Muscle layer of duodenum (tissue), 2 donors: Measurements from ENCODE around the gene RBM34.

ENCODE experiments used
- H3K27ac ChIP-seq: one replicate; pipeline ENCODE4 v1.7.0; 2013; ENCODE audit warnings: mild to moderate bottlenecking, low read length
- H3K27me3 ChIP-seq: one replicate; pipeline ENCODE4 v1.7.0; 2013; ENCODE audit warnings: low read depth, mild to moderate bottlenecking, control low read depth, low read length
- H3K36me3 ChIP-seq, 2 donors: one replicate each; pipeline ENCODE4 v1.7.0; 2013; ENCODE audit warnings: low read length in 2 of 2, control low read depth in 1 of 2, mild to moderate bottlenecking in 1 of 2; ENCODE audit not compliant: insufficient read depth in 2 of 2, control insufficient read depth in 1 of 2
- H3K4me1 ChIP-seq, 2 donors: one replicate each; pipeline ENCODE4 v1.7.0; 2013; ENCODE audit warnings: low read length in 2 of 2, mild to moderate bottlenecking in 2 of 2, control low read depth in 1 of 2, moderate library complexity in 1 of 2; ENCODE audit not compliant: insufficient read depth in 2 of 2, control insufficient read depth in 1 of 2
- H3K4me3 ChIP-seq, 2 donors: one replicate each; pipeline ENCODE4 v1.7.0; 2013; ENCODE audit warnings: low read length in 2 of 2, low read depth in 1 of 2, mild to moderate bottlenecking in 1 of 2
- H3K9me3 ChIP-seq, 2 donors: one replicate each; pipeline ENCODE4 v1.7.0; 2013; ENCODE audit warnings: low read length in 2 of 2, control low read depth in 1 of 2, mild to moderate bottlenecking in 1 of 2; ENCODE audit not compliant: control insufficient read depth in 1 of 2
- donor health status: healthy.

RBM34 gene

DNA sequence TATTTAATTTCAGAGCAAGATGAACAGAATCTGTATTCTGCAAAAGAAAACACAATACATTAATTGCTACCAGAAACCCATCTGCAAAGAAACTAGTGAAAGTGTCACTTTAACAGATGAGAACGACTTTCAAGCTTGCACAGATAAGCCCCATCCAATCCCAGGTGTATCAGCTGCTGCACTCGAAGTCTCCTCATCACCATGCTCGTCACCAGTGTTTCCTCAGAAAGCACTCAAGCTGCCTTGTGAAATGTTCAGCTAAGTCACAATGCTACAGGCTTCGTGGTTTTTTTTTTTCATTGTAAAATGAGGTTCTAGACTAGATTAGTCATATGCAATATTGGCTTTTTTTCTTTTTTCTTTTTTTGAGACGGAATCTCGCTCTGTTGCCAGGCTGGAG is 29.1 kb downstream of the RBM34 start:
- H3K27me3 ChIP-seq, result no peaks in the 10 kb centered on the region
- no peak overlapping the region for H3K27ac ChIP-seq
- peaks cover 0 to 6% of the 10 kb centered on the region in 2 donors for H3K4me1 ChIP-seq
- H3K36me3 ChIP-seq, result peaks cover 32 to 37% of the 10 kb centered on the region in 2 donors
- H3K4me3 ChIP-seq, result no peak overlapping the region
- H3K9me3 ChIP-seq, result no peaks in the 10 kb centered on the region

DNA sequence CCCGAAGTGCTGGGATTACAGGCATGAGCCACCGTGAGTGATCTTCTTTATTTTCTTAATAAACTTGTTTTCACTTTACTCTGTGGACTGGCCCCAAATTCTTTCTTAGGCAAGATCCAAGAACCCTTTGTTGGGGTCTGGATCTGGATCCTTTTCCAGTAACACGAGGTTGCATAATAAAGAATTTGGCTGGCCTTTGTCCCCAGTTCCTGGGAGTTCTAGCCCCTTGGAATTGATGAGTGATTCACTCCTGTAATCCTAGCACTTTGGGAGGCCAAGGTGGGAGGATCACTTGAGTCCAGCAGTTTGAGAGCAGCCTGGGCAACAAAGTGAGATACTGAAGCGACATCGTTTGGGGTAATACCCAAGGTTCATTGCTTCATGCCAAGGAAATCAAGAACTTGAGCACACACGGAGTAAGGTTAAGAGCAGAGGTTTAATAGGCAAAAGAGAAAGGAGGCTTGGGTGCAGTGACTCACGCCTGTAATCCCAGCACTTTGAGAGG is 30.2 kb downstream of the RBM34 start:
- Histone ChIP-seq H3K9me3 (no peaks in the 10 kb centered on the region), H3K27me3 (no peaks in the 10 kb centered on the region), H3K36me3 (peaks cover 20 to 28% of the 10 kb centered on the region in 2 donors), H3K4me3 (no peak overlapping the region), H3K27ac (no peak overlapping the region), H3K4me1 (peaks cover 0 to 16% of the 10 kb centered on the region in 2 donors)

DNA sequence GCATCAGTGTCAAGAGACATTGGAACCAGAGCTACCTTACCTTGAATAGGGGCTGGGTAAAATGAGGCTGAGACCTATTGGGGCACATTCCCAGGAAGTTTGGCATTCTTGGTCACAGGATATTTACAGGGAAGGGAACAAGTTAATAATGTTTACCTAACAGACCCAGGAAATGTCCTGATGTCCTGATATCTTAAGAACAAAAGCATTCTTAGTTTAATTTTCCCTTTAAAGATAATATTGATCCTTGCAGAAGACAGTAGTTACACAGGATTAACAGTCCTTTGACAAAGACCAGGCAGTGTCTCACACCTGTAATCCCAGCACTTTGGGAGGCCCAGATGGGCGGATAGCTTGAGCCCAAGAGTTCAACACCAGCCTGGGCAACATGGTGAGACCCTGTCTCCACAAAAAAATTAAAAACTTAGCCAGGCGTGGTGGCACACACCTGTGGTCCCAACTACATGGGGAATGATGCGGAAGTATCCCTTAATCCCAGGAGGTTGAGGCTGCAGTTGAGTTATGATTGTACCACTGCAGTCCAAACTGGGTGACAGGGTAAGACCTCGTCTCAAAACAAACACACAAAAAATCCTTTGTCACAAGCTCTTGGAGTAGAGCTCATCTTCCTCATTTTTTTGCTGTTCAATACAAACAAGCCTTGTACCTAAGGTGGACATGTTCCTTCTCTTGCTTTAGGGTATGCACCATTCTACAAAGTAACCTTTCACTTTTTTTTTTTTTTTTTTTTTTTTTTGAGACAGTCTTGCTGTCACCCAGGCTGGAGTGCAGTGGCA is 31.1 kb downstream of the RBM34 start:
- no peak overlapping the region for H3K4me3 ChIP-seq
- peaks cover 0 to 19% of the 10 kb centered on the region in 2 donors for H3K4me1 ChIP-seq
- H3K27ac ChIP-seq, result no peak overlapping the region
- H3K27me3 ChIP-seq, result no peaks in the 10 kb centered on the region
- H3K36me3 ChIP-seq, result peaks cover 16 to 22% of the 10 kb centered on the region in 2 donors
- H3K9me3 ChIP-seq, result no peaks in the 10 kb centered on the region

DNA sequence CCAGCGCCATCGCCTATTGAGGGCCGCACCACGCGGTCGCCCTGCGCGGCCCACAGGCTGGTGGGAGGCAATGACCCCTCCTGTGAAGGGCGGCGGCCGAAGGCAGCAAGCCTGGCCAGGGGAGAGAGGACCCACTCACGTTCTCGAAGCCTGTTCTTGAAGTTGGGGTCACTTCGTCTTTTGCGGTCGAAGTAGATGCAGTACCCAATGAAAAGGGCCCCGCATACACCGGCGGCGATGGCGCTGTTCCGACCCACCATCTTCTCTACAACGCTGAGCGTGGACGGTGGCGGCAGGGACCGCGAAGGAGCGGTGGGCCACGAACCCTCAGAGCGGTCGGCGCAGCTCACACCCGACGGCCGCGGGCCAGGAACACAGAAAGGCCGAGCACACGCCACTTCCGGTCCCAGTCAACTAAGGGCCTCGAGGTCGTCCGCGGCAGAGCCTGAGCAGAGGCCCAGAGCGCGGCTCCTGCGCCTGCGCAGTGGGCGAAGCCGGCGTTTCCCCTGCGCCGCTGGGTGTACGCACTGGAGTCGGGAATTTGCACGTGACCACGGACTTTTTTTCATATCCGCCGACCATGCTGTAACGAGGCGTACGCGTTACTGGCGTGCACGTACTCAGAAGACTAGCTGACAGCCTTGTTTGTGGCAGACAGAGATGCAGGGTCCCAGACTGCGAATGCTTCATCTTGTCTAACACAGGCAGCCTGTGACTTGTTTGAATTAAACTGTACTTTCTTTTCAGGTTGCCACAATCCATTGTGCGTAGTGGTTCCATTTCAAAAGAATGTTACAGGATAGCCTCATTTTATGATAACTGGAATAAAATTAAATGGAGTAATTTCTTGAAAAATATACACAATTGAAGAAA is 32.4 kb downstream of the RBM34 start, which contains the start of gene TOMM20:
TSS of gene TOMM20 (minus strand) at position 382 of the 873 bp plus-strand sequence. CDS start at position 260, 122 bp downstream.
- peak within 1 kb of the TSS; percentile 84 to 99 for H3K4me3 ChIP-seq
- H3K4me1 ChIP-seq, result peaks cover 0 to 25% of the 10 kb centered on the region in 2 donors
- no peaks in the 10 kb centered on the region for H3K27me3 ChIP-seq
- peak within 1 kb of the TSS; percentile 91 for H3K27ac ChIP-seq
- no peaks in the 10 kb centered on the region for H3K9me3 ChIP-seq
- peaks cover 10 to 25% of the 10 kb centered on the region in 2 donors for H3K36me3 ChIP-seq

DNA sequence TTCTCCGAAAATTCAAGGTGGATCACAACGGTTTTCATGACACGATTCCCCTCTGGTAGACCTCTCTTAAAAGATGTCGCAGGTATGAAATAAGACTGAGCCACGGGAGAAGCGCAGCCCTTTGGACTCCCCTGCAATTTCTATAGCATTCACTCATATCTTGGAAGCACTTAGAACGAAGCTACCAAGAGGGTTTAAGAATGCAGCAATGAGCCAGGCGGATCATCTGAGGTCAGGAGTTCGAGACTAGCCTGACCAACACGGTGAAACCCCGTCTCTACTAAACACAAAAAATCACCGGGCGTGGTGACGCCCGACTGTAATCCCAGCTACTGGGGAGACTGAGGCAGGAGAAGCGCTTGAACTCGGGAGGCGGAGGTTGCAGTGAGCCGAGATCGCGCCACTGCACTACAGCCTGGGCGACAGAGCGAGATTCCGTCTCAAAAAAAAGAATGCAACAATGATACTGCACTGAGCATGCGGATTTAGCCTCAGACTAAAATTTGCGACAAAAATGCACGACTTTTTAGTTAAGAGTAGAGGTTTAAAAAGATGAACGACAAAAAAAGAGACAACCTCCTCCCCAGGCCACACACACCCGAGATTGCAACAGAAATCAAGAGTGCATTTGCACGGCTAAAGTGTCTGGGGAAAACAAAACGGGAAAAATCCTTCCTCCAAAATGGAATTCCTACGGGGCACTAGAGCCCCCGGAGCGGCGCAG is 33.2 kb downstream of the RBM34 start:
- no peaks in the 10 kb centered on the region for H3K27me3 ChIP-seq
- peaks cover 0 to 25% of the 10 kb centered on the region in 2 donors for H3K4me1 ChIP-seq
- peak overlapping the region; percentile 91 for H3K27ac ChIP-seq
- H3K36me3 ChIP-seq, result peaks cover 5 to 21% of the 10 kb centered on the region in 2 donors
- H3K9me3 ChIP-seq, result no peaks in the 10 kb centered on the region
- H3K4me3 ChIP-seq, result peak overlapping the region; percentile 84 to 99

DNA sequence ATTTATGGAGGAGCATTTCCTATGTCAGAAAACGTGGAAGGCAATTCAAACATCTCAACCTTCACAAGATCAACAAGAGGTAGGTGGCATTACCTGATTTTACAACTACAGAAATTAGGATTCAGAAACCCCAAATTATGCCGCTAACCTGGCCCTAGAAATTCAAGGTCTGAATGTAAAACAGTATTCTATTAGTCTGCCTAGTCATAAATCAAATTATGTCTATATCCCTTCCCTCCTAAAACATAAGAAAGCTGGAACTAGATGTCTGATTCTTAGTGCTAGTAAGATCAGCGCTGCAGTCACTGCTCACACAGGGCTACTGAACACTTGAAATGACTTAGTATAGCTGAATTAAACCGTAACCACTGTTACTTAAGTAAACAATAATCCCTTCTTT is 33.8 kb downstream of the RBM34 start:
- Histone ChIP-seq H3K4me3 (peak overlapping the region; percentile 84 to 99), H3K9me3 (no peaks in the 10 kb centered on the region), H3K36me3 (peaks cover 0 to 20% of the 10 kb centered on the region in 2 donors), H3K27ac (no peak overlapping the region), H3K4me1 (peaks cover 0 to 31% of the 10 kb centered on the region in 2 donors), H3K27me3 (no peaks in the 10 kb centered on the region)

DNA sequence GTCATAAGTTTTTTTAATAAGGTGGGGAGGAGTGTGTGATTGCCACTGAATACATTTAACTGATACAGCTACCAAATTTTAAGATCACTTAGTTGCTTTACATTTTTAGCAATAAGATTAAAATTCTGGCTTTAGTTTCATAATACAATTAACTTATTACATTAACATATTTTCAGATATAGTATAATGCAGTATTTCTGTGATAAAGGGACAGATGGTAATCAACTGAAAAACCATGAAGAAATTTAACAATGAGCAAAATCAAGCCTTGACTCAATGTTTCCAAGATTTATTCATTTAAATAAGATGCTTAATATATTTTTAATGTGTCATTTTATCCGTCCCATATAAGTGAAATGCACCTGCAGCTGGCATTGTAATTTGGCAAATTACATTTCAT is 36.4 kb downstream of the RBM34 start:
- H3K27ac ChIP-seq, result no peak overlapping the region
- peaks cover 0 to 31% of the 10 kb centered on the region in 2 donors for H3K4me1 ChIP-seq
- H3K36me3 ChIP-seq, result peaks cover 1 to 18% of the 10 kb centered on the region in 2 donors
- H3K9me3 ChIP-seq, result no peaks in the 10 kb centered on the region
- H3K4me3 ChIP-seq, result no peak overlapping the region
- no peaks in the 10 kb centered on the region for H3K27me3 ChIP-seq

DNA sequence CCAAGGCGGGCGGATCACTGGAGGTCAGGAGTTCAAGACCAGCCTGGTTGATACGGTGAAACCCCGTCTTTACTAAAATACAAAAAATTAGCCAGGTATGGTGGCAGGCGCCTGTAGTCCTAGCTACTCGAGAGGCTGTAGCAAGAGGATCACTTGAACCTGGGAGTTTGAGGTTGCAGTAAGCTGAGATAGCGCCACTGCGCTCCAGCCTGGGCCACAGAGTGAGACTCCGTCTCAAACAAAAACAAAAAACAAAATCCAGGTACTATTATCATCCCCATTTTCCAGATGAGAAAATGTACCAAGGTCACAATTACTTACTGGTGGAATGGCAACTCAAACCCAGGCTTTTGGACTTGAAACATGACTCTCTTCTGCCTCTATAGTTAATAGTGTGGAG is 36.9 kb downstream of the RBM34 start:
- Histone ChIP-seq H3K4me1 (peaks cover 0 to 31% of the 10 kb centered on the region in 2 donors), H3K27ac (no peak overlapping the region), H3K27me3 (no peaks in the 10 kb centered on the region), H3K4me3 (no peak overlapping the region), H3K36me3 (peaks cover 7 to 20% of the 10 kb centered on the region in 2 donors), H3K9me3 (no peaks in the 10 kb centered on the region)

DNA sequence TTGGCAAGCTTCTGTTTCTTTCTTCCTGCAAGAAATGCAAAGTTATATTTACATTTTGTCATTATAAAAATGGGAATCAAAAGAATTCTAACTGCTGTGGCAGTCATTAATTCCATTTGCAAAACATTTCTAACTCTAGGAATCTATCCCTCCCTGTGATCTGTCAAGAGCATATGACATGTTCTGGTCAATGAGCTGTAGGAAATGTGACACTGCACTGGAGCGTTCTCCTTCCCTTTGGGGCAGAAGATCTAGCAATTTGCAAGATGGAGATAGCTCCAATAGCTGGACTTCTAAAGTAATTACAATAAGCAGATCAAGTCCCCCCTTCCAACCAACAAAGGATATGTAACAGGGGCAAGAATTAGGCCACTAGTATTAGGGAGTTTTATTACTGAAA is 38.7 kb downstream of the RBM34 start:
- no peak overlapping the region for H3K27ac ChIP-seq
- no peaks in the 10 kb centered on the region for H3K9me3 ChIP-seq
- H3K4me1 ChIP-seq, result peaks cover 0 to 30% of the 10 kb centered on the region in 2 donors
- H3K4me3 ChIP-seq, result no peak overlapping the region
- H3K36me3 ChIP-seq, result peaks cover 22 to 33% of the 10 kb centered on the region in 2 donors
- no peaks in the 10 kb centered on the region for H3K27me3 ChIP-seq

DNA sequence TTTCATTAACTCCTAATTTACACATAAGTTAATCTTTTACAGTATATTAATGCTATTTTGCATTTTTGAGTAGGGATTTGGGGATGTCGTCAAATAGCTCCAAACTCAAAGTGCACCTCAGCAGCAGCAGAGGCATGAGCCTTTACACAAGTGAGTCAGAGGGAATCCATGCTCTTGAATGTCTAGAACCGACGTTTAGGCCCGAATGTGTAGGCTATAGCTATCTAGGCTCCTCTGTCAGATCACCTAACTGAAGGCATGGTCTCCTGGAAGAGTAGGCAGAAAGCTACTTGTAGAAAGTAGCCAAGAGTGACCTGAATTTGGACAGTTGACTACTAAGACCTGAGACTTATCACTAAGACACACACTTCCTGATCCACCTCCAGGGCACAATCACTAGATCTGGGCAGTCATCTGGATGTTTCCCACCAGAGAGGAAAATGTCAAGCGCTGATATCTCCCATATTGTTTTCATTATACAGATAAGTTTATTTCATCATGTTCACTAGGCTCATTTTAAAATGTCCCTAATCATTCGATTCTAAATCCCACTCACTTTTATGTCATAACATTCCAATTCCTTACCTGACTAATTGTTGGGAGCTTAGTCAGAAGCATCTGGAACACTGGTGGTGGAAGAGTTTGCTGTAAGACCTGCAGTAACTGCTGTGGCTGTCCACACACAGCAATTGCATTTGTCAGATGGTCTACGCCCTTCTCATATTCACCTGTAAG is 47.7 kb downstream of the RBM34 start:
- peaks cover 44 to 58% of the 10 kb centered on the region in 2 donors for H3K36me3 ChIP-seq
- no peaks in the 10 kb centered on the region for H3K27me3 ChIP-seq
- H3K4me1 ChIP-seq, result no peaks in the 10 kb centered on the region
- H3K4me3 ChIP-seq, result no peak overlapping the region
- no peak overlapping the region for H3K27ac ChIP-seq
- no peaks in the 10 kb centered on the region for H3K9me3 ChIP-seq
